Measurements from ENCODE around the gene CCDC93. TPM values are rescaled to one million over a fixed set of nuclear protein-coding genes. Genes with fewer than 3 reads are reported as not detected.

Gene CCDC93
- total and polyA plus RNA-seq, 2 experiments from 2014 or later: 12.8 to 15.9 TPM

DNA sequence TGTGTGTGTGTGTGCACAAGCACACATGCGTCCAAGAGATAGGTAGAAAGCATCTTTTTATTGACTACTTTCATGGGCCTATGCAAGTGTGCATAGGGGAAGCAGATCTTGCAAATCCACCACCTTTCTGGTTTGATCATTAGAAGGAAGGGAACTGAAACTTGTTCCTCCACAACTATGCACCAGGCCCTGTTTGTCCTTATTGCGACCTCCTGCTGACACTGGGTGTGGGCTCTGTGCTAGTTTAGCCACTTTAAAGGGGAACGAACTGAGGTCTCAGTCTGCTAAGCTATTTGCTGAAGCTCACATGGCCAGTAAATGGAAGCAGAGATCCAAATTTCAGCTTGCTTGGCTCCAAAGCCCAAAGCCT lies 42.3 kb upstream of the CCDC93 start:
- Histone ChIP-seq H3K4me3 (no peak overlapping the region), H3K4me2 (ENCODE audit: unreplicated experiment) (no peak overlapping the region), H3K79me2 (ENCODE audit: insufficient read depth) (no peaks in the 10 kb centered on the region), H3K27me3 (replicated peaks; ENCODE audit: insufficient read depth) (no peaks in the 10 kb centered on the region), H4K20me1 (ENCODE audit: insufficient read depth) (no peaks in the 10 kb centered on the region), H3F3A (ENCODE audit: insufficient read depth) (peaks cover 27% of the 10 kb centered on the region), H3K9ac (no peak overlapping the region), H3K27ac (no peak overlapping the region), H2AFZ (no peak overlapping the region), H3K36me3 (ENCODE audit: low read depth) (no peaks in the 10 kb centered on the region), H3K9me3 (ENCODE audit: low read depth) (no peaks in the 10 kb centered on the region), H3K9me2 (ENCODE audit: insufficient read depth) (no peaks in the 10 kb centered on the region), H3K4me1 (ENCODE audit: insufficient read depth) (peaks cover 20% of the 10 kb centered on the region)
- DNase-seq: no peak
- 53 to 54% methylated on average over 3 of the region's 3 CpGs for WGBS, 2 experiments (ENCODE audit: low coverage in 1 of 2, low lambda C conversion rate in 2 of 2, missing lambda C conversion rate in 2 of 2)
- no peak for TF ChIP-seq EZH2phosphoT487 (IDR thresholded peaks at IDR 0.05; ENCODE audit: insufficient read depth, low read depth)
- TF ChIP-seq EZH2 (IDR thresholded peaks at IDR 0.05; ENCODE audit: insufficient read depth, poor library complexity, severe bottlenecking): no peak
- in situ Hi-C loops (cut with MboI): no loop called here

DNA sequence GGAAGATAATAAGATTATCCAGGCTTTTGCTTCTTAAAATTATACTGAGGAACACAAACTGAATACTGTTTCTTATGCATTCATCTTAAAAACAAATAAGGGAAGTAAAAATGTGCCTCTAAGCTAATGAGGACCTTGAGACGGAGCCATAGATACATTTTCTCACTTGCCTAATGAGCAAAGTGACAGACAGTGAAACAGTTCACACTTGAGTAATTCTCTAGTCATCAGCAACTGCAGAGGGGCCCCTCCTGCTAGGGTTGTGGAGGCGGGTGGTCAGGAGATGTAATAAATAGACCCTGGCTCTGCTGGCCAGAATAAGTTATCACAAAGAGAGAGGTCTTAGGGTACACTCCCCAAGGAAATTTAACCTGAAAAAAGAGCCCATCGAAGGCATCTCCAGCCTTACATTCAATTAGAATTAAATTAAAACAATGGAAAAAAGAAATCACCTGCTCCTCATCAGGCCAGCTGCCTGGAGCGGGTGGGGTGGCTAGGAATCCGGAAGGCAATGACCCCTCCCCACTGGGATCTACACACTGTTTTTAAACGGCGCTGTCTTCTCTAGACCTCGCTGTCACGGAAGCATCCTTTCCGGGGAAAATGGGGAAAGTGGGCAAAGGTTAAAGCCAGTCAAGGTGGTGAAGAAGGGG lies 41.8 kb upstream of the CCDC93 start:
- Histone ChIP-seq H3K9ac (no peak overlapping the region), H3K4me2 (ENCODE audit: unreplicated experiment) (no peak overlapping the region), H3K4me1 (ENCODE audit: insufficient read depth) (peaks cover 16% of the 10 kb centered on the region), H3K27me3 (replicated peaks; ENCODE audit: insufficient read depth) (no peaks in the 10 kb centered on the region), H3K27ac (no peak overlapping the region), H3K36me3 (ENCODE audit: low read depth) (no peaks in the 10 kb centered on the region), H2AFZ (no peak overlapping the region), H3K9me3 (ENCODE audit: low read depth) (no peaks in the 10 kb centered on the region), H3K4me3 (no peak overlapping the region), H3K9me2 (ENCODE audit: insufficient read depth) (no peaks in the 10 kb centered on the region), H3F3A (ENCODE audit: insufficient read depth) (peaks cover 22% of the 10 kb centered on the region), H3K79me2 (ENCODE audit: insufficient read depth) (no peaks in the 10 kb centered on the region), H4K20me1 (ENCODE audit: insufficient read depth) (no peaks in the 10 kb centered on the region)
- WGBS, 2 experiments (ENCODE audit: low coverage in 1 of 2, low lambda C conversion rate in 2 of 2, missing lambda C conversion rate in 2 of 2): 74 to 78% methylated on average over 10 of the region's 10 CpGs
- in situ Hi-C loops (cut with MboI): no loop called here
- no peak for DNase-seq
- TF ChIP-seq EZH2phosphoT487 (IDR thresholded peaks at IDR 0.05; ENCODE audit: insufficient read depth, low read depth): no peak
- no peak for TF ChIP-seq EZH2 (IDR thresholded peaks at IDR 0.05; ENCODE audit: insufficient read depth, poor library complexity, severe bottlenecking)

DNA sequence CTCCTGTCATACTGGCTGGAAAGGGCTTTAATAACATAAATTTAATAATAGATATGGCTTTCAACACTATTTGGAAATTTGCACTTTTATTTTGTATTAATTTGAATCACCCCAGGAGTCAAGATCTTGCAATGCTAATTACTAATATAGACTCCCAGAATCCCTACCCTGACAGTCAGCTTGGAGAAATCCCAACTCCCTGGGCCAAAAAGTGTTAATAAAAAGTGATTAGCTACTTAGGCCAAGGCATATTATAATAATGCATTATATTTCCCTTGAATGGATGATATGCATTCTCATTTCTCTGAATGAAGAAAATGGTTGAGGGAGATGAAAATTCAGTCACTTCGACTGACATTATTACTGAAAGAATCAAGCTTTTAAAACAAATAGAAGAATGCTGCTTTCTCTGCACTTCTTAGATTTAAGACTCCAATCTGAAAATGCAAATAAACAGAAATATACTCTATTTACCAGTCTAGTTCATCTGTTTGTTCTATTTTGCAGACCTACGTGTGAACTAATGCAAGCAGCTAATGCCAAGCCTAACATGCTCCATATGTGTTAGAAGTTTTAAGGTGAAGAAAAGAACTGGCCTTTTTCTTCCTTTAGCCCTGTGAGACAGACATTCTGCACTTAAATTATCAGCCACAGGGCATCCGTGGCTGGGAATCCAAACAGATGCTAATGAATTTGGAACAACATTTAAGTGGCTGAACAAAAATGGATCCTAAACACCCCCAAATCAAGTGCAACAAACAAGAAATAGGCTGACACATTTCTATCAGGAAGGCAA lies 40.5 kb upstream of the CCDC93 start:
- TF ChIP-seq EZH2phosphoT487 (IDR thresholded peaks at IDR 0.05; ENCODE audit: insufficient read depth, low read depth) (no peak), EZH2 (IDR thresholded peaks at IDR 0.05; ENCODE audit: insufficient read depth, poor library complexity, severe bottlenecking) (no peak)
- Histone ChIP-seq H3K27ac (no peak overlapping the region), H4K20me1 (ENCODE audit: insufficient read depth) (no peaks in the 10 kb centered on the region), H3F3A (ENCODE audit: insufficient read depth) (peaks cover 11% of the 10 kb centered on the region), H2AFZ (no peak overlapping the region), H3K4me2 (ENCODE audit: unreplicated experiment) (no peak overlapping the region), H3K4me1 (ENCODE audit: insufficient read depth) (peaks cover 9% of the 10 kb centered on the region), H3K9me2 (ENCODE audit: insufficient read depth) (no peaks in the 10 kb centered on the region), H3K36me3 (ENCODE audit: low read depth) (no peaks in the 10 kb centered on the region), H3K27me3 (replicated peaks; ENCODE audit: insufficient read depth) (no peaks in the 10 kb centered on the region), H3K9ac (no peak overlapping the region), H3K4me3 (no peak overlapping the region), H3K9me3 (ENCODE audit: low read depth) (no peaks in the 10 kb centered on the region), H3K79me2 (ENCODE audit: insufficient read depth) (no peaks in the 10 kb centered on the region)
- in situ Hi-C loops (cut with MboI): no loop called here
- WGBS, 2 experiments (ENCODE audit: low coverage in 1 of 2, low lambda C conversion rate in 2 of 2, missing lambda C conversion rate in 2 of 2): 22 to 29% methylated on average over 3 of the region's 3 CpGs
- DNase-seq: no peak

GRCh38 chr2:118053681-118054080 lies 39.8 kb upstream of the CCDC93 start:
- Histone ChIP-seq H3K4me1 (ENCODE audit: insufficient read depth) (peaks cover 5% of the 10 kb centered on the region), H3K9ac (no peak overlapping the region), H4K20me1 (ENCODE audit: insufficient read depth) (no peaks in the 10 kb centered on the region), H3K36me3 (ENCODE audit: low read depth) (no peaks in the 10 kb centered on the region), H3F3A (ENCODE audit: insufficient read depth) (peaks cover 4% of the 10 kb centered on the region; the same call in 1 of the 2 replicates), H3K4me3 (no peak overlapping the region), H3K27ac (no peak overlapping the region), H3K27me3 (replicated peaks; ENCODE audit: insufficient read depth) (no peaks in the 10 kb centered on the region), H3K9me3 (ENCODE audit: low read depth) (no peaks in the 10 kb centered on the region), H3K79me2 (ENCODE audit: insufficient read depth) (no peaks in the 10 kb centered on the region), H3K4me2 (ENCODE audit: unreplicated experiment) (no peak overlapping the region), H3K9me2 (ENCODE audit: insufficient read depth) (no peaks in the 10 kb centered on the region), H2AFZ (no peak overlapping the region)
- no peak for TF ChIP-seq EZH2 (IDR thresholded peaks at IDR 0.05; ENCODE audit: insufficient read depth, poor library complexity, severe bottlenecking)
- TF ChIP-seq EZH2phosphoT487 (IDR thresholded peaks at IDR 0.05; ENCODE audit: insufficient read depth, low read depth): no peak
- DNase-seq: no peak
- WGBS, 2 experiments (ENCODE audit: low coverage in 1 of 2, low lambda C conversion rate in 2 of 2, missing lambda C conversion rate in 2 of 2): 84 to 88% methylated on average over 7 of the region's 7 CpGs
- in situ Hi-C loops (cut with MboI): no loop called here
